ENCODE results near the gene WDR70.

The WDR70 gene

GRCh38 chr5:37710965-37711364 lies 331.8 kb downstream of the WDR70 start:
- TF ChIP-seq CTCF (conservative IDR thresholded peaks at IDR 0.05) (no peak), ZFX (IDR thresholded peaks at IDR 0.05) (no peak)

GRCh38 chr5:37712750-37713149 lies 333.6 kb downstream of the WDR70 start:
- H3K27ac ChIP-seq, result no peak overlapping the region

More at GRCh38 chr5:37710965-37711364, 331.8 kb downstream of the WDR70 start:
- no peak overlapping the region for H3K27ac ChIP-seq

GRCh38 chr5:37714756-37715155 lies 335.6 kb downstream of the WDR70 start:
- TF ChIP-seq CTCF (conservative IDR thresholded peaks at IDR 0.05), result no peak
- no peak for TF ChIP-seq ZFX (IDR thresholded peaks at IDR 0.05)
- H3K27ac ChIP-seq, result no peak overlapping the region

More at GRCh38 chr5:37712750-37713149, 333.6 kb downstream of the WDR70 start:
- TF ChIP-seq CTCF (conservative IDR thresholded peaks at IDR 0.05), result no peak
- no peak for TF ChIP-seq ZFX (IDR thresholded peaks at IDR 0.05)

GRCh38 chr5:37715361-37715760 lies 336.2 kb downstream of the WDR70 start:
- TF ChIP-seq ZFX (IDR thresholded peaks at IDR 0.05) (no peak), CTCF (conservative IDR thresholded peaks at IDR 0.05) (no peak)

GRCh38 chr5:37715992-37716391 lies 336.9 kb downstream of the WDR70 start:
- TF ChIP-seq ZFX (IDR thresholded peaks at IDR 0.05) (no peak), CTCF (conservative IDR thresholded peaks at IDR 0.05) (no peak)

More at GRCh38 chr5:37715361-37715760, 336.2 kb downstream of the WDR70 start:
- no peak overlapping the region for H3K27ac ChIP-seq

GRCh38 chr5:37716405-37716804 lies 337.3 kb downstream of the WDR70 start:
- H3K27ac ChIP-seq, result no peak overlapping the region
- TF ChIP-seq ZFX (IDR thresholded peaks at IDR 0.05) (no peak), CTCF (conservative IDR thresholded peaks at IDR 0.05) (no peak)

More at GRCh38 chr5:37715992-37716391, 336.9 kb downstream of the WDR70 start:
- no peak overlapping the region for H3K27ac ChIP-seq

GRCh38 chr5:37717276-37717612 lies 338.1 kb downstream of the WDR70 start:
- TF ChIP-seq ZFX (IDR thresholded peaks at IDR 0.05), result no peak
- no peak for TF ChIP-seq CTCF (conservative IDR thresholded peaks at IDR 0.05)
- H3K27ac ChIP-seq, result no peak overlapping the region

All from C4-2B (cell line).